HepG2 (cell line): ENCODE measurements around the gene MLX. TPM values are rescaled to one million over a fixed set of nuclear protein-coding genes. Genes with fewer than 3 reads are reported as not detected.
A peak's percentile ranks its signal among the peaks of the same experiment; 100 is the strongest.

ENCODE experiments used
- DR1 ChIP-seq: sonication (generic); formaldehyde crosslinking; IDR thresholded peaks from 2 replicates; pipeline ENCODE4 v1.8.0; 2021; ENCODE audit warnings: mild to moderate bottlenecking, missing genetic modification reagents, inconsistent platforms
- KDM3A ChIP-seq: IDR thresholded peaks from 2 replicates; pipeline ENCODE4 v1.6.1; 2018; ENCODE audit warnings: low read depth, missing compliant biosample characterization
- MTA1 ChIP-seq: sonication (generic); formaldehyde crosslinking; IDR thresholded peaks from 2 replicates; pipeline ENCODE4 v1.4.0; 2020; ENCODE audit warnings: missing genetic modification reagents, mild to moderate bottlenecking, borderline replicate concordance
- MYC ChIP-seq: sonication (generic); formaldehyde crosslinking; IDR thresholded peaks from 2 replicates; pipeline ENCODE4 v1.9.0; 2021; ENCODE audit warnings: missing genetic modification reagents, borderline replicate concordance
- NFATC3 ChIP-seq: sonication (generic); formaldehyde crosslinking; IDR thresholded peaks from 2 replicates; pipeline ENCODE4 v1.5.1; 2020; ENCODE audit warnings: mild to moderate bottlenecking, missing genetic modification reagents
- PHF21A ChIP-seq: sonication (generic); formaldehyde crosslinking; IDR thresholded peaks from 2 replicates; pipeline ENCODE4 v1.5.0; 2020; ENCODE audit warnings: mild to moderate bottlenecking, missing genetic modification reagents
- POLR2A ChIP-seq, 2 experiments: IDR thresholded peaks; 2 replicates each; pipeline ENCODE4 v1.6.1; 2011; ENCODE audit warnings: low read depth in 2 of 2, low read length in 2 of 2, mild to moderate bottlenecking in 1 of 2, moderate library complexity in 1 of 2; ENCODE audit not compliant: insufficient read depth in 1 of 2
- RFX3 ChIP-seq: IDR thresholded peaks from 2 replicates; pipeline ENCODE4 v1.6.1; 2016; ENCODE audit warnings: missing biosample characterization, missing genetic modification reagents
- RNF2 ChIP-seq: fragments of 450-650 bp; conservative IDR thresholded peaks from 2 replicates; pipeline ENCODE4 v1.6.1; 2016; ENCODE audit warnings: low read depth
- SMAD9 ChIP-seq: sonication (generic); formaldehyde crosslinking; IDR thresholded peaks from 2 replicates; pipeline ENCODE4 v1.5.1; 2020; ENCODE audit warnings: mild to moderate bottlenecking, missing genetic modification reagents
- SMC3 ChIP-seq: IDR thresholded peaks from 2 replicates; pipeline ENCODE4 v1.6.1; 2011; ENCODE audit warnings: low read length, improper control_type of control experiment
- SOX13 ChIP-seq, 3 experiments: fragments of 450-650 bp in 1 of 3; sonication (generic) in 1 of 3; formaldehyde crosslinking in 1 of 3; IDR thresholded peaks in 2 of 3; conservative IDR thresholded peaks in 1 of 3; 2 replicates each; pipeline versions ENCODE4 v1.5.0 to v1.6.1; 2016 to 2020; ENCODE audit warnings: antibody characterized with exemption in 1 of 3, mild to moderate bottlenecking in 1 of 3, missing compliant biosample characterization in 1 of 3, missing genetic modification reagents in 1 of 3, moderate library complexity in 1 of 3
- YEATS2 ChIP-seq: sonication (generic); formaldehyde crosslinking; IDR thresholded peaks from 2 replicates; pipeline ENCODE4 v1.4.0; 2020; ENCODE audit warnings: missing genetic modification reagents, borderline replicate concordance
- YEATS4 ChIP-seq: sonication (generic); formaldehyde crosslinking; IDR thresholded peaks from 2 replicates; pipeline ENCODE4 v1.4.0; 2020; ENCODE audit warnings: missing genetic modification reagents, borderline replicate concordance
- ZMAT3 ChIP-seq: sonication (generic); formaldehyde crosslinking; conservative IDR thresholded peaks from 2 replicates; pipeline ENCODE4 v1.7.0; 2021; ENCODE audit warnings: missing genetic modification reagents
- ZNF101 ChIP-seq: sonication (generic); formaldehyde crosslinking; IDR thresholded peaks from 2 replicates; pipeline ENCODE4 v1.4.0; 2020; ENCODE audit warnings: mild to moderate bottlenecking, low read depth, missing genetic modification reagents, borderline replicate concordance
- ZNF430 ChIP-seq: sonication (generic); formaldehyde crosslinking; IDR thresholded peaks from 2 replicates; pipeline ENCODE4 v1.9.0; 2021; ENCODE audit warnings: mild to moderate bottlenecking, missing genetic modification reagents
- polyA plus RNA-seq, 8 experiments: library from polyadenylated mRNA; depleted of rRNA in 3 of 8; stranded (reverse) in 7 of 8; unstranded in 1 of 8; fragments of >200 nt; fragmentation: Illumina TruSeq in 4 of 8; extraction: Trizol in 4 of 8; gene quantifications; 2 replicates each; pipeline versions ENCODE4 v1.2.1 to v1.2.3, GENCODE V29; 2011 to 2016; ENCODE audit warnings: low read depth in 4 of 8, missing spikeins in 1 of 8, mixed read lengths in 1 of 8; ENCODE audit not compliant: insufficient read depth in 1 of 8
- total RNA-seq, 5 experiments: library from RNA; depleted of rRNA; stranded (reverse); fragments of >200 nt; fragmentation: Illumina TruSeq; extraction: Trizol; gene quantifications; 2 replicates each; pipeline ENCODE4 v1.2.3, GENCODE V29; 2016; ENCODE audit warnings: low read depth in 1 of 5
- TF ChIP-seq, protein P1 (sequence below): sonication (generic); formaldehyde crosslinking; IDR thresholded peaks from 2 replicates; pipeline ENCODE4 v1.4.0; 2020; ENCODE audit warnings: missing genetic modification reagents, low read depth, mild to moderate bottlenecking, borderline replicate concordance
- TF ChIP-seq, protein P2 (sequence below): sonication (generic); formaldehyde crosslinking; IDR thresholded peaks from 2 replicates; pipeline ENCODE4 v1.4.0; 2020; ENCODE audit warnings: missing genetic modification reagents, mild to moderate bottlenecking, borderline replicate concordance
- TF ChIP-seq, protein P3 (sequence below): sonication (generic); formaldehyde crosslinking; IDR thresholded peaks from 2 replicates; pipeline ENCODE4 v1.9.0; 2022; ENCODE audit warnings: missing genetic modification reagents, mild to moderate bottlenecking, borderline replicate concordance
- TF ChIP-seq, protein P4 (sequence below): sonication (generic); formaldehyde crosslinking; IDR thresholded peaks from 2 replicates; pipeline ENCODE4 v1.4.0; 2020; ENCODE audit warnings: missing genetic modification reagents
- TF ChIP-seq, protein P5 (sequence below): IDR thresholded peaks from 2 replicates; pipeline ENCODE4 v1.6.1; 2016; ENCODE audit warnings: control low read depth

The MLX gene
- total and polyA plus RNA-seq, 2 of the 13 experiments (the other 11 are each of a cell fraction or from before 2014, with no cell fraction given): 38.9 to 74.4 TPM

DNA sequence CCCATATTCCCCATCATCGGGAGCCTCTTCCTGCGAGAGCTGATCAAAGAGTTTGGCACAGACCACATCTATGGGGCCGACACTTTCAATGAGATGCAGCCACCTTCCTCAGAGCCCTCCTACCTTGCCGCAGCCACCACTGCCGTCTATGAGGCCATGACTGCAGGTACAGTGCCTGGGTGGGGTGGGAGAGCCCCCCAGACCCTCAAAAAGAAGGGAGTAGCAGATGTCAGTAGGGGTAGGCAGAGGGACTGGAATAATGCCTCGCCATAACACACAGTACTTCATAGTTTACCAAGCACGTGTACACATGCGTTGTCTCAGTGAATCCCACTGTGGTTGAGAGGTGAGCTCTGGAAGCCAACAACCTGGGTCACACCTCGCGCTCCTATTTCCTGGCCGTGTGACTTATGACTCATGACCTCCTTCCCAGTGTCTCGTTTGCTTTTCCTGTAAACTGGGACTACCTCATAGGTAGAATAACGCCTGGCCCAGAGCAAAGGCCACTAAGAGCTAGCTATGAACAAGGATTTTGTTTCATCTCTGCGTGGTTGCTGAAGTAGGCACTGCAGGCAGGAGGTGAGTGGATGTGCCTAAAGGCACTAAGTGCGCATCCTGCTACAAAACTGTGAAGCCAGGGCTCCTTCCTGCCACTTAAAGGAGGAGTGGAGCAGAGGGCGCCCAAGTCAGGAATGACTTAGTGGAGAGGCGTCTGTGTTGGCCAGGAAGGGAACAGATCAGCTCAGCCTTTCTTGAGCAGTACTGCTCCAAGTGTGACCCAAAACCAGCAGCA is 25.7 kb upstream of the MLX start (continued):
- TF ChIP-seq RNF2 (peak; percentile 99), PHF21A (CRISPR knock-in tag) (peak; percentile 90), MTA1 (CRISPR knock-in tag) (peak; percentile 57), SOX13 (IDR thresholded peaks at IDR 0.05) (no peak), SOX13 (CRISPR knock-in tag; conservative IDR thresholded peaks at IDR 0.05 in 1 of 2, IDR thresholded peaks at IDR 0.05 in 1 of 2) (peak; percentile 66 to 71; a peak in 1 of 4 replicates), RFX3 (CRISPR knock-in tag) (peak; percentile 37; the same call in 1 of the 2 replicates), SMC3 (peak; percentile 18; the same call in 1 of the 2 replicates), SMAD9 (CRISPR knock-in tag) (no peak), NFATC3 (CRISPR knock-in tag) (no peak), DR1 (CRISPR knock-in tag) (no peak), ZNF430 (peak; percentile 86; the same call in 1 of the 2 replicates), MYC (peak; percentile 74; the same call in 1 of the 2 replicates), YEATS4 (CRISPR knock-in tag) (peak; percentile 73; the same call in 1 of the 2 replicates), KDM3A (CRISPR knock-in tag) (no peak; the same call in 1 of the 2 replicates), POLR2A (IDR thresholded peaks at IDR 0.05; ENCODE audit: insufficient read depth in 1 of 2, low read depth in 2 of 2, low read length in 2 of 2) (peak; percentile 63 to 64), YEATS2 (CRISPR knock-in tag) (peak; percentile 77; the same call in 1 of the 2 replicates), ZNF101 (CRISPR knock-in tag) (no peak), ZMAT3 (CRISPR knock-in tag) (peak; percentile 99)
- TF ChIP-seq, protein P1, sequence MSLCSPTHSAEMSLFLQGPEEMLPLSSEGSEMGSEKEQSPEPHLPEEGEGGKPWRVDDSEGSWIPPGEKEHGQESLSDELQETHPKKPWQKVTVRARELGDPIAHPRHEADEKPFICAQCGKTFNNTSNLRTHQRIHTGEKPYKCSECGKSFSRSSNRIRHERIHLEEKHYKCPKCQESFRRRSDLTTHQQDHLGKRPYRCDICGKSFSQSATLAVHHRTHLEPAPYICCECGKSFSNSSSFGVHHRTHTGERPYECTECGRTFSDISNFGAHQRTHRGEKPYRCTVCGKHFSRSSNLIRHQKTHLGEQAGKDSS (CRISPR knock-in tag): no peak; the same call in none of the 2 replicates
- TF ChIP-seq, protein P2, sequence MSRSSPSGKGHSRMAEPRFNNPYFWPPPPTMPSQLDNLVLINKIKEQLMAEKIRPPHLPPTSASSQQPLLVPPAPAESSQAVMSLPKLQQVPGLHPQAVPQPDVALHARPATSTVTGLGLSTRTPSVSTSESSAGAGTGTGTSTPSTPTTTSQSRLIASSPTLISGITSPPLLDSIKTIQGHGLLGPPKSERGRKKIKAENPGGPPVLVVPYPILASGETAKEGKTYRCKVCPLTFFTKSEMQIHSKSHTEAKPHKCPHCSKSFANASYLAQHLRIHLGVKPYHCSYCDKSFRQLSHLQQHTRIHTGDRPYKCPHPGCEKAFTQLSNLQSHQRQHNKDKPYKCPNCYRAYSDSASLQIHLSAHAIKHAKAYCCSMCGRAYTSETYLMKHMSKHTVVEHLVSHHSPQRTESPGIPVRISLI (CRISPR knock-in tag): no peak
- TF ChIP-seq, protein P3, sequence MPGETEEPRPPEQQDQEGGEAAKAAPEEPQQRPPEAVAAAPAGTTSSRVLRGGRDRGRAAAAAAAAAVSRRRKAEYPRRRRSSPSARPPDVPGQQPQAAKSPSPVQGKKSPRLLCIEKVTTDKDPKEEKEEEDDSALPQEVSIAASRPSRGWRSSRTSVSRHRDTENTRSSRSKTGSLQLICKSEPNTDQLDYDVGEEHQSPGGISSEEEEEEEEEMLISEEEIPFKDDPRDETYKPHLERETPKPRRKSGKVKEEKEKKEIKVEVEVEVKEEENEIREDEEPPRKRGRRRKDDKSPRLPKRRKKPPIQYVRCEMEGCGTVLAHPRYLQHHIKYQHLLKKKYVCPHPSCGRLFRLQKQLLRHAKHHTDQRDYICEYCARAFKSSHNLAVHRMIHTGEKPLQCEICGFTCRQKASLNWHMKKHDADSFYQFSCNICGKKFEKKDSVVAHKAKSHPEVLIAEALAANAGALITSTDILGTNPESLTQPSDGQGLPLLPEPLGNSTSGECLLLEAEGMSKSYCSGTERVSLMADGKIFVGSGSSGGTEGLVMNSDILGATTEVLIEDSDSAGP (CRISPR knock-in tag): peak; percentile 32; the same call in 1 of the 2 replicates
- TF ChIP-seq, protein P4, sequence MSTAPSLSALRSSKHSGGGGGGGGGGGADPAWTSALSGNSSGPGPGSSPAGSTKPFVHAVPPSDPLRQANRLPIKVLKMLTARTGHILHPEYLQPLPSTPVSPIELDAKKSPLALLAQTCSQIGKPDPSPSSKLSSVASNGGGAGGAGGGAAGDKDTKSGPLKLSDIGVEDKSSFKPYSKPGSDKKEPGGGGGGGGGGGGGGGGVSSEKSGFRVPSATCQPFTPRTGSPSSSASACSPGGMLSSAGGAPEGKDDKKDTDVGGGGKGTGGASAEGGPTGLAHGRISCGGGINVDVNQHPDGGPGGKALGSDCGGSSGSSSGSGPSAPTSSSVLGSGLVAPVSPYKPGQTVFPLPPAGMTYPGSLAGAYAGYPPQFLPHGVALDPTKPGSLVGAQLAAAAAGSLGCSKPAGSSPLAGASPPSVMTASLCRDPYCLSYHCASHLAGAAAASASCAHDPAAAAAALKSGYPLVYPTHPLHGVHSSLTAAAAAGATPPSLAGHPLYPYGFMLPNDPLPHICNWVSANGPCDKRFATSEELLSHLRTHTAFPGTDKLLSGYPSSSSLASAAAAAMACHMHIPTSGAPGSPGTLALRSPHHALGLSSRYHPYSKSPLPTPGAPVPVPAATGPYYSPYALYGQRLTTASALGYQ (CRISPR knock-in tag): no peak
- TF ChIP-seq, protein P5, sequence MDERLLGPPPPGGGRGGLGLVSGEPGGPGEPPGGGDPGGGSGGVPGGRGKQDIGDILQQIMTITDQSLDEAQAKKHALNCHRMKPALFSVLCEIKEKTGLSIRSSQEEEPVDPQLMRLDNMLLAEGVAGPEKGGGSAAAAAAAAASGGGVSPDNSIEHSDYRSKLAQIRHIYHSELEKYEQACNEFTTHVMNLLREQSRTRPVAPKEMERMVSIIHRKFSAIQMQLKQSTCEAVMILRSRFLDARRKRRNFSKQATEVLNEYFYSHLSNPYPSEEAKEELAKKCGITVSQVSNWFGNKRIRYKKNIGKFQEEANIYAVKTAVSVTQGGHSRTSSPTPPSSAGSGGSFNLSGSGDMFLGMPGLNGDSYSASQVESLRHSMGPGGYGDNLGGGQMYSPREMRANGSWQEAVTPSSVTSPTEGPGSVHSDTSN (CRISPR knock-in tag): no peak
